NCI-H2196 treated with DMSO at 0.1 percent for 48 hours (cell line): Measurements from ENCODE around the gene MAGI2.

Experiments
- DNase-seq: peaks from one replicate; lab custom pipeline; 2025; ENCODE audit not compliant: unreplicated experiment; lab: John Stamatoyannopoulos, UW

MAGI2 gene

DNA sequence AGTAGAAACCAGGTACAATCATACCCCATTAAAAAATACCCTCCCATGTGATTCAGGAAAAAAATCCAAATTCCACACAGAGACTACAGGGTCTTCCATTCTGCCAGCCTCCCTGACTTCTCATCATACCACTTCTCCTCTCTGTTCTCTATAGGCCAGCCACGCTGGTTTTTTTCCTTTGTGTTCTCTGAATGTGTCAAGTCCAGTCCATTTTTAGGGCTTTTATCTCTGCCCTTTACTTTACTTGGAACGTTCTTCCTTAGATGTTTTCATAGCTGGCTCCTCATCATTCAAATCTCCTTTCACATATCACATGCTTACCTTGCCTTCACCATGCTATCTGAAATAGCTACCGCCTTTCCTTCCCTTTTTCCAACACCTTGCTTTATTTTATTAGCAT lies 1057.3 kb downstream of the MAGI2 start:
- DNase-seq, result no peak

DNA sequence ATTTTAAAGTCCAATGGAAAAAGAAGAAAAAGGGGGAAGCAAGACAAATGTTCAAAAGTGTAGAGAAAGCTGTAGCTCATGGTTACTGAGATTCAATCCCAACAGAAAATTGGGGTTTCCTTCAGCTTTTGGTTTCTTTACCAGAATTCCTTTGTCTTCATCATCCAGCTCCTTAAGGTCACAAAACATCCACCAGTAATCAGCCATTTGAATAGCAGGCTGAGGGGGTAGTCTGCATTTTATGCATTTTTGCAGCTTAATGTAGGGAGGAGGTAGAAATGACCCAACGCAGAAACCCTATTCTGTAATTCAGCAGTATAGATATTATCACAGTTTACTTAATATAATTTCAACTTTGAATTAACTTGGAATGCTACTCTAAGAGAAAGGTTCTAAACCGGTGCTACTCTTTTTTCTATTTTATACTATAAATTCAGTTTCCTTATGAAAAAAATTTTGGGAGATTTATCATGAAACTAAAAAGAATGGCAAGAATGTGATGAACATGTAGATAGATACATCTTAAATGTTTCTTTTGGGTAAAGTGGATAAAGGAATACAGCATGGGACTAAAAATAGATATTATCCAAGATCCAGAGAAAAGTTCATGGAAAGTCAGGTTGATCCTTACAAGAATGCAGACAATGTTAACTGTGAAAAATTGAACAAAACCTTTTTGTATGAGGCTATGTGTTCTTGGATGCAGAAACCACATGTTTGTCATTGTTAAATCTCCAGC lies 1058.0 kb downstream of the MAGI2 start:
- no peak for DNase-seq

GRCh38 chr7:78389022-78389421 lies 1064.4 kb downstream of the MAGI2 start:
- no peak for DNase-seq

- DNase-seq, result no peak
These were observed 1066.9 kb downstream of the MAGI2 start for GRCh38 chr7:78386520-78386919.

GRCh38 chr7:78383096-78383880 lies 1070.2 kb downstream of the MAGI2 start:
- no peak for DNase-seq

- DNase-seq, result no peak
These were observed 1074.3 kb downstream of the MAGI2 start for GRCh38 chr7:78379148-78379547.

DNA sequence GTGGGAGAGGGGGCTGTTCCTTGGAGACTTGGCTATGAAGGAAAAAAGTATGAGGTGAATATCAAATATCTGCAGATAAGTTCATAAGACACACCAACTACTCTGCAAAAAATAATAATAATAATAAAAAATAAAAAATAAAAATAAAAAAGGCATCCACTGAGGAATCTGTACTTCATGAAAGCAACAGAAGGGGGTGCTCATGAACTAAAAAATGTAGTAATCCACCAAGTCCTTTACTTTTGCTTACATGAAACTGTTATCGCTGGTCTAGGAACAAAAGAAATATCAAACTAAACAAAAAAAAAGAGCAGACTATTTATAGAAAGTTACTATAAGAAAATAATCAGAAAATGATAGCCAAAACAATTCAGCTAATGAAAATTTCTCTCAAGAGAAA lies 1075.9 kb downstream of the MAGI2 start:
- DNase-seq, result no peak

DNA sequence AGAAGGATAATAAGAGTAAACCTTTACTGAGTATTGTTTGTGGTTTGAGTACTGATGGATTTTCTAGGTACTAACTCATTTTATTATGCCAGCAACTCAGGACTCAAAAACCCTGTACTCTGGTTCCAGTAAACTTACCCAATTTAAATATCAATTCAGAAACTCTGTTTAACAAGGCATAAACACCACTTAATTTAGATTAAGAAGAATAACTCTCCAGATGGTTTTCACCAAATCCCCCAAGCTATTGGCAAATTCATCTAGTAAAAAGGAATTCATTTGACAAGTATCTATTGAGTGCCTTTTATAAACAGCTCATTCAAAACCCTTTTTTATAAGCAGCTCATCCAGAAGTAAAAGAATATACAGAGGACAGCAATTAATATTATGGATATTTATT lies 1082.5 kb downstream of the MAGI2 start:
- DNase-seq, result no peak

- no peak for DNase-seq
These were observed 1084.7 kb downstream of the MAGI2 start for GRCh38 chr7:78368771-78369170.

- no peak for DNase-seq
These were observed 1086.1 kb downstream of the MAGI2 start for GRCh38 chr7:78367280-78367773.

DNA sequence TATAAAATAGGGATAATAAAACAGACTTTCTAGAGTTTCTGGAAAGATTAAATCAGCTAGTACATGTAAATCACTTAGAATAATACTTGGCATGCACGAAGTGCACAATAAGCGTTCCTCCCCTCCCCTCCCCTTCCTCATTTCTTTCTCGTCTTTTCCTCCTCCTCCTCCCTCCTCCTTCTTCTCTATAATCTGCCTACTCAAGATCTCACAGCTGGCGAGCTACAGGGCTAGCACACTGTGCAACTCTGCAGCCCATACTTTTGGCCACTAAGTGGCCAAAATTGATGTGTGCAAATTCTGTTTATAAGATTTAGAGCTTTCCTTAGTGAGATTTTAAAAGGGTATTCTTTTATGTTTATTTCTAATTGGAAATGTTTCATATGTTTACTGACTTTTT lies 1089.6 kb downstream of the MAGI2 start:
- no peak for DNase-seq

GRCh38 chr7:78359836-78360235 lies 1093.6 kb downstream of the MAGI2 start:
- DNase-seq, result no peak

GRCh38 chr7:78357709-78358108 lies 1095.8 kb downstream of the MAGI2 start:
- DNase-seq, result no peak

- no peak for DNase-seq
These were observed 1097.6 kb downstream of the MAGI2 start for GRCh38 chr7:78355834-78356233.

DNA sequence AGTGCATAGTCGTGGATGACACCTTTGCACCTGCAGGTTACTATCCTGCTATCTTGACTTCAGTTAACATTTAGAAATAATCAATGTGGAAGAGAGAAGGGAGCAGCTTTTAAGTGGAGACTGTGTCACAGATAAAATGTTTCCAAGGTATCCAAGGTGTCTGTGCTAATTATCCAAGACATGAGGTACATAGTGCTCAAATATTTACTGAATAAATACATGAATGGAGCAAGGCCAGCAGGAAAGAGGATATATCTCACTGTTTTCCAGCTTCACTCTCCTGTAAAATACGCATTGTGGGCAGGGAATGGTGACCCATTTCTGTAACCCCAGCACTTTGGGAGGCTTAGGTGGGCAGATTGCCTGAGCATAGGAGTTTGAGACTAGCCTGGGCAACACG lies 1102.5 kb downstream of the MAGI2 start:
- DNase-seq, result no peak

GRCh38 chr7:78350391-78350790 lies 1103.1 kb downstream of the MAGI2 start:
- DNase-seq, result no peak

DNA sequence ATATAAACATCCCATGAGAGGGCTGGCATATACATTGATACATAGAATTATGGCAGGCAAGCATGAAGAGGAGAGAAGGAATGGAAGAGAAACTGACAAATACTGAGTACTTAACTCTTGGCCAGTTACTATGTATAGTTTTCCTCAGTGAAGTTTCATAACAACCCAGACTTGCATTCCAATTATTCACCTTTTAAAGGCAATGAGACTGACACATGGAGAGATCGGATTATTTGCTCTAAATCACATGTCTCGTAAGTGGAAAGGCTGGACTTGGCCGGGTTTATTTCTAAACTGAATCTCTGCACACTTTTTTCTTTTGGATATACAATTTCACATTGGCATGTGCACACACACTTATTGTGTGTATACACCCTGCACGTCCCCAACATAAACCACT lies 1106.6 kb downstream of the MAGI2 start:
- no peak for DNase-seq

GRCh38 chr7:78345979-78346378 lies 1107.5 kb downstream of the MAGI2 start:
- no peak for DNase-seq

DNA sequence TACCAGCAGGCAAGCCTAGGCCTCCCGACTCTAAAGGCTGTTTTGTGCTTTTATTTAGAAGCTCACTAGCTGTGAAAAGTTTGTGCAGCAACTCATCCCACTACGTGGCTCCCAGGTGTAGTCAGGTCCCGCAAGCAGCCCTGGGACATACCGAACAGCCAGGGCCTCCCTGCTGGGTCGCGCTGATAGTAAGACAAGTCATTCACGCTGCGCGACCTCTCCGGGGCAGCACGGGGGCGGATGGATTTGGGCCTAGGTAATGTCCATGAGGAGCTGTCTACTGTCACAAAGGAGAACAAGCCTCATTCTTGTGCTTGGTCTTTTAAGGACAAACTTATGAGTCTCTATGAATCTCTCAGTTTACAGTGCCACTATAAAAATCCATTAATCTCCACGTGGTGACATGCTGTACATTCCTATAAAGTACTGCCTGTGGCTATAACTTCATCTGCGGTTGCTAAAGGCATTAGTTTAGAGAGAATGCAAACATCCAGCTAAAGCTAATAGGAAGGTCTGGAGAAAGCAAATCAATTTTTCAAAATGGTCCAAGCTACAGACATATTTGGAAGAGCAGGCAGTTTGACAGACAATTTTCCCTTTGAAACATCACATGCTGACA lies 1108.1 kb downstream of the MAGI2 start:
- DNase-seq, result no peak

- no peak for DNase-seq
These were observed 1119.0 kb downstream of the MAGI2 start for GRCh38 chr7:78334426-78334825.

DNA sequence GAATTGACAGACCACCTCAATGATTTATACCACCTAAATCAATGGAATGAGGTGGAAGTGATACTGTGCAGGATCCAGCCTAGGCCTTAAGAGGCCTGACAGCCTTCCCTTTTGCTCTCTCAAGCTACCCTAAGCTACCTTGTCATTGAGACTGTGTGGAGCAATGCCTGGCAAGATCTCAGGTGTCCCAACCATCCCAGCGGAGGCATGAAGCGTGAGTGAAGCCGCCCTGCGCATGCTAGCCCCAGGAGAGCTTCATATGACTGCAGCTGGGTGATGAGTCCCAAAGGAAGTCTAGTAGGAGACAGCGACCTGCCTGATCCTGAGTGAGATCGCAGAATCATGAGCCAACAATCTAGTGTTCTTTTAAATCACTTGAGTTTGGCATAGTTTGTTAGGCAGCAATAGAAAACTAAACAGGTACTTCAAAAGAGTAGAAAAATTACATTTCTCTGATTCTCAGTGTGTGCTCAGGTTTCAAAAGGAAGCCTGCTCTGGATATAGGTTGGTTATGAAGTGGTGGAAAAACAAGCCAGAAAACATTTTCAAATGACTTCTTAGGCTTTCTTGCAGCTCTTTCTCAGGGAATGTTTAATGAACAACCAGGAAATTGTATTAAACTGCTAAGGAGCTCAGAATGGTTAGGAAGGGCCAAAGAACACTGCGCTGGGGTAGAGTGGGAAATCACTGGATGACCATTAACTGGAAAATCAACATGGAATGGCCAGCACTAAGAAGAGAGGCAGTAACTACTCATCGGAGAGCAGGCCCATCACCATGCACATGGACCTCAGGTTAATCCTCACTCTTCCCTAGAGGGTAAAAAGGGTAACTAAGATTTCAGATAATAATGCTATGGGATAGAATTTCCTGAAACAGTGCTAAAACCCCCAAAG lies 1119.7 kb downstream of the MAGI2 start:
- no peak for DNase-seq
